GM23338 (cell line): ENCODE measurements around the gene DNAJB12. TPM values are rescaled to one million over a fixed set of nuclear protein-coding genes. Genes with fewer than 3 reads are reported as not detected.

Source experiments
- ATAC-seq: fragments of 200-7000 bp; cut with Tn5 transposase; 3 replicates; pipeline ENCODE4 v1.9.1; 2020
- DNase-seq: peaks from one replicate; pipeline ENCODE4 v3.0.0-alpha.2; 2015; ENCODE audit warnings: low spot score
- H2AFZ ChIP-seq: fragments of 200-600 bp; sonication (generic); 2 replicates; pipeline ENCODE4 v1.8.0; 2016; ENCODE audit warnings: antibody characterized with exemption, mild to moderate bottlenecking, moderate library complexity
- H3F3A ChIP-seq: fragments of 200-600 bp; sonication (generic); replicated peaks from 2 replicates; pipeline ENCODE4 v1.8.0; 2017; ENCODE audit warnings: antibody characterized with exemption, mixed run types, low read depth
- H3K27ac ChIP-seq: fragments of 200-600 bp; sonication (generic); 2 replicates; pipeline ENCODE4 v1.6.1; 2016; ENCODE audit warnings: low read depth
- H3K27me3 ChIP-seq: fragments of 200-600 bp; sonication (generic); 2 replicates; pipeline ENCODE4 v1.8.0; 2016; ENCODE audit warnings: mild to moderate bottlenecking, mixed run types, moderate library complexity; ENCODE audit not compliant: insufficient read depth
- H3K36me3 ChIP-seq: fragments of 200-600 bp; sonication (generic); 2 replicates; pipeline ENCODE4 v1.8.0; 2016; ENCODE audit warnings: mild to moderate bottlenecking; ENCODE audit not compliant: insufficient read depth
- H3K4me1 ChIP-seq: fragments of 200-600 bp; sonication (generic); 2 replicates; pipeline ENCODE4 v1.8.0; 2016; ENCODE audit warnings: mild to moderate bottlenecking, moderate library complexity; ENCODE audit not compliant: insufficient read depth
- H3K4me2 ChIP-seq: fragments of 200-600 bp; sonication (generic); 2 replicates; pipeline ENCODE4 v1.7.1; 2017; ENCODE audit warnings: mixed run types
- H3K4me3 ChIP-seq: fragments of 200-600 bp; sonication (generic); 2 replicates; pipeline ENCODE4 v1.6.1; 2016; ENCODE audit warnings: mixed run types
- H3K79me2 ChIP-seq: fragments of 200-600 bp; sonication (generic); replicated peaks from 2 replicates; pipeline ENCODE4 v1.8.0; 2017; ENCODE audit warnings: mild to moderate bottlenecking; ENCODE audit not compliant: insufficient read depth
- H3K9me2 ChIP-seq: fragments of 200-600 bp; sonication (generic); 2 replicates; pipeline ENCODE4 v1.8.0; 2017; ENCODE audit not compliant: insufficient read depth
- H4K20me1 ChIP-seq: fragments of 200-600 bp; sonication (generic); replicated peaks from 2 replicates; pipeline ENCODE4 v1.8.0; 2017; ENCODE audit warnings: mild to moderate bottlenecking; ENCODE audit not compliant: insufficient read depth
- H3K27ac Mint-ChIP-seq: 2 replicates; pipeline ENCODE4 v1.8.0; 2020; ENCODE audit warnings: inconsistent platforms, mild to moderate bottlenecking, moderate library complexity, mixed read lengths
- H3K27me3 Mint-ChIP-seq: 3 replicates; pipeline ENCODE4 v1.8.0; 2022; ENCODE audit warnings: low read depth, mild to moderate bottlenecking, moderate library complexity, mixed read lengths, inconsistent platforms; ENCODE audit not compliant: insufficient read depth, poor library complexity
- H3K36me3 Mint-ChIP-seq: 3 replicates; pipeline ENCODE4 v1.8.0; 2021; ENCODE audit warnings: low read depth, mild to moderate bottlenecking, inconsistent platforms, moderate library complexity, mixed read lengths
- H3K4me1 Mint-ChIP-seq: 3 replicates; pipeline ENCODE4 v1.8.0; 2020; ENCODE audit warnings: mild to moderate bottlenecking, inconsistent platforms, mixed read lengths
- H3K4me3 Mint-ChIP-seq: 3 replicates; pipeline ENCODE4 v1.8.0; 2021; ENCODE audit warnings: moderate library complexity, mild to moderate bottlenecking, inconsistent platforms, mixed read lengths
- H3K9me3 Mint-ChIP-seq: 3 replicates; pipeline ENCODE4 v1.8.0; 2020; ENCODE audit warnings: moderate library complexity, mild to moderate bottlenecking, inconsistent platforms, mixed read lengths
- CREB1 ChIP-seq: fragments of 250-450 bp; sonication (Bioruptor Pico); IDR thresholded peaks from 2 replicates; pipeline ENCODE4 v1.5.0; 2020; ENCODE audit warnings: low read depth, mild to moderate bottlenecking, moderate library complexity
- EZH2 ChIP-seq: fragments of 200-600 bp; sonication (generic); IDR thresholded peaks from one replicate; pipeline ENCODE4 v1.8.0; 2017; ENCODE audit warnings: antibody characterized with exemption, mild to moderate bottlenecking, low read depth; ENCODE audit not compliant: unreplicated experiment
- JUNB ChIP-seq: IDR thresholded peaks from one replicate; pipeline ENCODE4 v1.6.1; 2016; ENCODE audit warnings: antibody characterized with exemption; ENCODE audit not compliant: unreplicated experiment
- POLR2AphosphoS5 ChIP-seq: IDR thresholded peaks from 2 replicates; pipeline ENCODE4 v1.6.1; 2016; ENCODE audit warnings: antibody characterized with exemption, low read depth
- STAT1 ChIP-seq: IDR thresholded peaks from one replicate; pipeline ENCODE4 v1.6.1; 2016; ENCODE audit warnings: antibody characterized with exemption; ENCODE audit not compliant: unreplicated experiment
- ZNF114 ChIP-seq: fragments of 250-450 bp; sonication (Bioruptor Pico); IDR thresholded peaks from 2 replicates; pipeline ENCODE4 v1.5.0; 2020; ENCODE audit warnings: mild to moderate bottlenecking, moderate library complexity
- ZNF331 ChIP-seq: fragments of 250-450 bp; sonication (Bioruptor Pico); IDR thresholded peaks from 2 replicates; pipeline ENCODE4 v1.5.0; 2020; ENCODE audit warnings: low read depth, mild to moderate bottlenecking, moderate library complexity
- polyA plus RNA-seq: library from polyadenylated mRNA; unstranded; fragments of >200 nt; fragmentation: Nextera tagmentation; extraction: Ambion mirVana; gene quantifications from 2 replicates; pipeline ENCODE4 v1.2.1, GENCODE V29; 2016
- total RNA-seq: library from RNA; depleted of rRNA; stranded (reverse); fragments of >200 nt; shearing (Covaris generic); gene quantifications from 2 replicates; pipeline ENCODE4 v1.2.3, GENCODE V29; 2014
- TF ChIP-seq, protein P1 (sequence below): IDR thresholded peaks from one replicate; pipeline ENCODE4 v1.6.1; 2018; ENCODE audit warnings: antibody characterized with exemption; ENCODE audit not compliant: unreplicated experiment
- TF ChIP-seq, protein P2 (sequence below): IDR thresholded peaks from 2 replicates; pipeline ENCODE4 v1.6.1; 2016; ENCODE audit warnings: antibody characterized with exemption

Gene DNAJB12
- total and polyA plus RNA-seq, 2 experiments from 2014 or later: 12.8 to 16.0 TPM

DNA sequence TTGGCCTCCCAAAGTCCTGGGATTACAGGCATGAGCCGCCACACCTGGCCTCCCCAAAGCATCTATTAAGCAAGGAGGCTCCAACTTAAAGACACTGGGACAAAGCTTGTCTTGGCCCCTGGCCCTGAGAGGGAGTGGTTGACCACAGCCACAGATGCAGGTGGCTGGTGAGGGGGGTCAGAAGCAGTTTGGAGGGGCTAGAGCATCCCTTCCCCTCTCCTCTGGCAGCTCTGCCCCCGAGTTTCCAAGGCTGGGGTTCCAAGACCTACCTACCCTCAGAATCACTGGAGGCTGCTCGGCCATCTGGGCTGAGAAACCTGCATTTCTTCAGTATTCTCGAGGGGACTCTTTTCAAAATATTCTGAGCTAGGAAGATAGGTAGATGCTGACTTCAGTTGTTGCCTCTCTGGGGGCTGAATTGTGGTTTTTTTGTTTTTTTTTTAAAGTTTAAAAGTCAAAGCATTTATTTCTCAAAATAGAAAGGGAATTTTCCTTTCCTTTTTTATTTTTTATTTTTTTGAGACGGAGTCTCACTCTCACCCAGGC is 48.4 kb downstream of the DNAJB12 start:
- Histone ChIP-seq H3K79me2 (no peaks in the 10 kb centered on the region), H3K4me2 (no peak overlapping the region), H2AFZ (no peak overlapping the region), H3K4me1 (peaks cover 14% of the 10 kb centered on the region), H3K27me3 (no peaks in the 10 kb centered on the region), H3K27ac (no peak overlapping the region), H3K36me3 (no peaks in the 10 kb centered on the region), H3K9me2 (no peaks in the 10 kb centered on the region), H4K20me1 (no peaks in the 10 kb centered on the region), H3K4me3 (no peak overlapping the region), H3F3A (no peaks in the 10 kb centered on the region)
- no peak overlapping the region for H3K4me3 Mint-ChIP-seq
- DNase-seq (no peak), ATAC-seq (no peak)
- peaks cover 14% of the 10 kb centered on the region for H3K27me3 Mint-ChIP-seq
- H3K27ac Mint-ChIP-seq: no peak overlapping the region
- no peaks in the 10 kb centered on the region for H3K36me3 Mint-ChIP-seq
- H3K4me1 Mint-ChIP-seq: peaks cover 21% of the 10 kb centered on the region
- TF ChIP-seq POLR2AphosphoS5 (no peak), ZNF331 (CRISPR knock-in tag) (no peak)
- TF ChIP-seq, protein P1, sequence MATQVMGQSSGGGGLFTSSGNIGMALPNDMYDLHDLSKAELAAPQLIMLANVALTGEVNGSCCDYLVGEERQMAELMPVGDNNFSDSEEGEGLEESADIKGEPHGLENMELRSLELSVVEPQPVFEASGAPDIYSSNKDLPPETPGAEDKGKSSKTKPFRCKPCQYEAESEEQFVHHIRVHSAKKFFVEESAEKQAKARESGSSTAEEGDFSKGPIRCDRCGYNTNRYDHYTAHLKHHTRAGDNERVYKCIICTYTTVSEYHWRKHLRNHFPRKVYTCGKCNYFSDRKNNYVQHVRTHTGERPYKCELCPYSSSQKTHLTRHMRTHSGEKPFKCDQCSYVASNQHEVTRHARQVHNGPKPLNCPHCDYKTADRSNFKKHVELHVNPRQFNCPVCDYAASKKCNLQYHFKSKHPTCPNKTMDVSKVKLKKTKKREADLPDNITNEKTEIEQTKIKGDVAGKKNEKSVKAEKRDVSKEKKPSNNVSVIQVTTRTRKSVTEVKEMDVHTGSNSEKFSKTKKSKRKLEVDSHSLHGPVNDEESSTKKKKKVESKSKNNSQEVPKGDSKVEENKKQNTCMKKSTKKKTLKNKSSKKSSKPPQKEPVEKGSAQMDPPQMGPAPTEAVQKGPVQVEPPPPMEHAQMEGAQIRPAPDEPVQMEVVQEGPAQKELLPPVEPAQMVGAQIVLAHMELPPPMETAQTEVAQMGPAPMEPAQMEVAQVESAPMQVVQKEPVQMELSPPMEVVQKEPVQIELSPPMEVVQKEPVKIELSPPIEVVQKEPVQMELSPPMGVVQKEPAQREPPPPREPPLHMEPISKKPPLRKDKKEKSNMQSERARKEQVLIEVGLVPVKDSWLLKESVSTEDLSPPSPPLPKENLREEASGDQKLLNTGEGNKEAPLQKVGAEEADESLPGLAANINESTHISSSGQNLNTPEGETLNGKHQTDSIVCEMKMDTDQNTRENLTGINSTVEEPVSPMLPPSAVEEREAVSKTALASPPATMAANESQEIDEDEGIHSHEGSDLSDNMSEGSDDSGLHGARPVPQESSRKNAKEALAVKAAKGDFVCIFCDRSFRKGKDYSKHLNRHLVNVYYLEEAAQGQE: no peak
- no peaks in the 10 kb centered on the region for H3K9me3 Mint-ChIP-seq

DNA sequence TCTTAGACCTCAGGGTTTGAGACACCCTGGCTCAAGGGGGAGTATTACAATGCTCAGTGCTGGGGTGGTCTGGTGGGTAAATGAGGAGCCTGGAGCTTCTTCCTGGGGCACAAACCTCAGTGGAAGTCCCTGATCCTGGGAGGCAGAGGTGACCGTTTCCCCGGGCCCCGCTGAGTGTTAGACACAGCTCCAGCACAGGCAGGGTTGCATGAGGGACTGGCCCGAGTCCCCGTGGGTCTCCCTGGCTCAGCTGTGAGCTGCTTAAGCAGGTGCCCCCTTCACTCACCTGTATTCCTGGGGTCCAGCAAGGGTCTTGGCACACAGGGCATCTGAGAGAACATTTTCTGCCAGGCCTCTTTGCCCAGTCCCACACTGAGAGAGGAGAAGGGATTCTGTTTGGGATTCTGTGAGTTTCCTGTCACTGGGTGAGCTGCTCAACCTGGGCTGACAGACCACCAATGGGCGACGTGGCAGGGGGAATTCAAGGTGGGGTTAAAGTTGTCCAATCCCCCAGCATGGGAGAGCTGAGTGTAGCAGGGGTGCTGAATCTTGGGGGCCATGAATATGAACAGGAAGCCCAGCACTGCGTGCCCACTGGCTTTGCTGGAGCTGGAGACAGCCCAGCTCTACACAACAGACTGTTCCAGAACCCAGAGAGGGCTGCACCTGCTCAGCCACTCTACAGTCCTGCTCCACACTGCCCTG is 51.1 kb downstream of the DNAJB12 start:
- no peak overlapping the region for H3K4me3 Mint-ChIP-seq
- no peaks in the 10 kb centered on the region for H3K9me2 ChIP-seq
- no peaks in the 10 kb centered on the region for H3K27me3 ChIP-seq
- H3K4me1 ChIP-seq: no peaks in the 10 kb centered on the region
- no peak overlapping the region for H3K4me2 ChIP-seq
- H2AFZ ChIP-seq: peak overlapping the region; percentile 38; the same call in 1 of the 2 replicates
- no peaks in the 10 kb centered on the region for H3K36me3 ChIP-seq
- no peaks in the 10 kb centered on the region for H3K79me2 ChIP-seq
- no peak; the same call in 2 of the 3 replicates for ATAC-seq
- no peaks in the 10 kb centered on the region for H4K20me1 ChIP-seq
- no peak overlapping the region for H3K27ac ChIP-seq
- peaks cover 6% of the 10 kb centered on the region; the same call in 1 of the 3 replicates for H3K4me1 Mint-ChIP-seq
- H3K36me3 Mint-ChIP-seq: no peaks in the 10 kb centered on the region
- H3F3A ChIP-seq: peaks cover 4% of the 10 kb centered on the region; the same call in 1 of the 2 replicates
- H3K27me3 Mint-ChIP-seq: peaks cover 14% of the 10 kb centered on the region
- no peak overlapping the region for H3K4me3 ChIP-seq
- H3K27ac Mint-ChIP-seq: no peak overlapping the region
- H3K9me3 Mint-ChIP-seq: no peaks in the 10 kb centered on the region
- no peak for DNase-seq
- TF ChIP-seq JUNB (no peak), CREB1 (CRISPR knock-in tag) (no peak), ZNF114 (CRISPR knock-in tag) (no peak), ZNF331 (CRISPR knock-in tag) (no peak), STAT1 (no peak), EZH2 (no peak)
- TF ChIP-seq, protein P2, sequence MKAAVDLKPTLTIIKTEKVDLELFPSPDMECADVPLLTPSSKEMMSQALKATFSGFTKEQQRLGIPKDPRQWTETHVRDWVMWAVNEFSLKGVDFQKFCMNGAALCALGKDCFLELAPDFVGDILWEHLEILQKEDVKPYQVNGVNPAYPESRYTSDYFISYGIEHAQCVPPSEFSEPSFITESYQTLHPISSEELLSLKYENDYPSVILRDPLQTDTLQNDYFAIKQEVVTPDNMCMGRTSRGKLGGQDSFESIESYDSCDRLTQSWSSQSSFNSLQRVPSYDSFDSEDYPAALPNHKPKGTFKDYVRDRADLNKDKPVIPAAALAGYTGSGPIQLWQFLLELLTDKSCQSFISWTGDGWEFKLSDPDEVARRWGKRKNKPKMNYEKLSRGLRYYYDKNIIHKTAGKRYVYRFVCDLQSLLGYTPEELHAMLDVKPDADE: no peak
- TF ChIP-seq, protein P1: no peak
